HG03066 (cell line): Measurements from ENCODE around the gene GLI2.

Experiments
- ATAC-seq: cut with Tn5 transposase; IDR thresholded peaks from one replicate; pipeline ENCODE4 v1.9.1; 2021; ENCODE audit warnings: low read depth; ENCODE audit not compliant: unreplicated experiment

Gene GLI2

DNA sequence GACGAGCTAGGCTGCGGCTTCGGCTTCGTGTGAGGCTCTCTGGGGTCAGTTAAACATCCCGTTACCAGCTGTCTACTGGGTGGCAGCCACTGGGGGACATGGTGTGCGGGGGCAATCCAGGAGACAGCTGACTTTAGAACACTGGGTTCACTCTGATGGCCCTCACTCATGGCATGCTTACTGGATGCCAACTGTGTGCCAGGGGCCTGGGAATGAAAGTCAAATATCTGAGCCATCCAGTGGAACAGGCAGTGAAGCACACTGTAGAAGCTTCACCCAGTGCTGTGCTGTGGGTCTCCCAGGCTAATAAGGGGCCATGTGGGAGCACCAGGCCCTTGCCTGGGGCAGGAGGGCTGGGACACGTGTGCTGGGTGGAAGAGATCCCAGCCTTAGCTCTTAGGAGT lies 48.3 kb downstream of the GLI2 start:
- no peak for ATAC-seq
